Pons (tissue), 1 donor: ENCODE measurements around the gene LMF1.
A peak's percentile ranks its signal among the peaks of the same experiment; 100 is the strongest.
"Not testable (repeated sequence)": the region's sequence is repeated elsewhere in the genome, so short reads cannot be mapped to it uniquely, and the experiment has no call there.

Experiments
- DNase-seq: peaks from one replicate; pipeline ENCODE4 v3.0.0-alpha.2; 2016; ENCODE audit warnings: low spot score

Gene LMF1

DNA sequence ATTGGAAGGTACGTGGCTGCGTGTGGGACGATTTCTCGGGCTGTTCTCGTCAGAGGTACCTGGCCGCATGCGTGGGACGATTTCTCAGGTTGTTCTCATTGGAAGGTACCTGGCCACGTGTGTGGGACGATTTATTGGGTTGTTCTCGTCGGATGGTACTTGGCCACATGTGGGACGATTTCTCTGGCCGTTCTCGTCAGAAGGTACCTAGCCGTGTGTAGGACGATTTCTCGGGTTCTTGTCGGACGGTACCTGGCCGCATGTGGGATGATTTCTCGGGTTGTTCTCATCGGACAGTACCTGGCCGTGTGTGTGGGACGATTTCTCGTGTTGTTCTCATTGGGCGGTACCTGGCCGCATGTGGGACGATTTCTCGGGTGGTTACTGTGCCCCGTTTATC, 120.1 kb downstream of the LMF1 start:
- no peak for DNase-seq

DNA sequence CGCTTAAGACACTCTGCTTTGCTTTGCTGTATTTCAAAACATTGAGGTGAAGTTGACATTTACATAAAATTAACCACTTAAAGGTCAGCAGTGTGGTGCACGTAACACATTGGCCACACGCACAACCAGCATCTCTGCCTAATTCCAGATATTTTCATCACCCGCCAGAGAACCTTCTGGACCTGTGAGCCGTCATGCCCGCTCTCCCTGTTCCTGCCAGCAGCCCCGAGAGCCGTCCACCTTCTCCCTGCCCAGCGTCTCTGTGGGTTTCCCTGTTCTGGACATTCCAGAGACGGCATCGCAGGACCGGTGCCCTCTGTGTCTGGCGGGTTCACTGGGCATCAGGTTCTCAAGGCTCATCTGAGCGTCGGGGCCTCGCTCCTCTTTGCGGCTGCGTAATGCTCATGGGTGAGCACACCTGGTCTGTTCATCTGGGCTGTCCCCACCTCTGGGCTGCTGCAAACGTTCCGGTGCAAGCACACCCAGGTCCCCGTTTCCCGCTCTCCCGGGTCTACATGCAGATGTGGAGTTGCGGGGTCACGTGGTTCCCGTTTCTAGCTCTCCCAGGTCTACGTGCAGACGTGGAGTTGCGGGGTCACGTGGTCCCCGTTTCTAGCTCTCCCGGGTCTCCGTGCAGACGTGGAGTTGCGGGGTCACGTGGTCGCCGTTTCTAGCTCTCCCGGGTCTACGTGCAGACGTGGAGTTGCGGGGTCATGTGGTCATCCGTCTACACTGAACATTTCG, 122.1 kb downstream of the LMF1 start:
- DNase-seq, result no peak

DNA sequence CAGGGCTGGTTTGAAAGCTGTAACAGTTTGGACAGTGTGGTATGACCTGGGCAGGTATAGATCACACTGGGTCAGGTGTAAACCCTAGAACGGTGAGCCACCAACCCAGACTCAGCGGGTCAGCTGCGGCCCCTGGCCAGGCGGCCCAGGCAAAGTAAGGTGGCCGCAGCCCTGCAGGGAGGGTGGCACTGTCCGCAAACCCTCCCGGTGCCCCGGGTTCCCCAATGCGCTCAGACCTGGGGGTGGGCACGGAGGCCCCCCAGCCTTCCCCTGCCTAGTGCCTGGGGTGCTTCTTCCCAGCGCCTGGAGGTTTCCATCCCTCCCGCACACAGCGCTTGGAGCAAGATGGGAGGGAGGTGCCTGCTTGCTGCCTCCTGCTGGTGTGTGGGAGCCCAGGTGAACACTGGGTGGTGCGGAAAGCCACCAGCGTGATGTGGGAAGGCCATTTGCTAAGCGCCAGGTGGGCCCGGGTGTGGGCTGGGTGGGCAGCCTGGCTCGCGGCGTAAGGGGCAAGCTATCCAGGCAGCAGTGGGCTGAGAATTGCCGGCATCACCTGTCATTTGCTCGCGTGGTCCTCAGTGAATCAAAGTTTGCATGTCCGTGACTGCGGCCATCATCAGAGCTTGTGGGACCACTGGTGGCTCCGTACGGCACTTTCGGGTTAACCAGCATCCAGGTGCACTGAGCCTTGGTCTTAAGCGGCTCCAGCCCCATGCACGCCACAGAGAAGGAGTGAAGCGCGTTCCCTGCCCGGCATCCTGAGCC, 122.9 kb downstream of the LMF1 start:
- DNase-seq, result no peak

DNA sequence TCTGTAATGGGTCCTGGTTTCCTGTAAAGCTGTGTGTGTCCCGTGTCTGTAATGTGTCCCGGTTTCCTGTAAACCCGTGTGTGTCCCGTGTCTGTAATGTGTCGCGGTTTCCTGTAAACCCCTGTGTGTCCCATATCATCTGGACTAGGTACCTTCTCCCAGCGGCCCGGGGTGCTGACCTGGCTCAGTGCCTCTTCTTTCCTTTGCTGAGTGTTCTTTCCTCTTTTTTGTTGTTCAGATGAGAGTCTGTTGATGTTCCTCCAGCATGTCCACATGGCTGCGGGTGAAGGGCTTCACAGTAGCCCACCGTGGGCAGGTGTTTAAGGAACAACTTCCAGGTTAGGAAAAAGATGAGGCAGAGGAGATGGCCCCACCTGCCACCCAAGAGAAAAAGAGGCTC, 123.6 kb downstream of the LMF1 start:
- DNase-seq, result no peak

DNA sequence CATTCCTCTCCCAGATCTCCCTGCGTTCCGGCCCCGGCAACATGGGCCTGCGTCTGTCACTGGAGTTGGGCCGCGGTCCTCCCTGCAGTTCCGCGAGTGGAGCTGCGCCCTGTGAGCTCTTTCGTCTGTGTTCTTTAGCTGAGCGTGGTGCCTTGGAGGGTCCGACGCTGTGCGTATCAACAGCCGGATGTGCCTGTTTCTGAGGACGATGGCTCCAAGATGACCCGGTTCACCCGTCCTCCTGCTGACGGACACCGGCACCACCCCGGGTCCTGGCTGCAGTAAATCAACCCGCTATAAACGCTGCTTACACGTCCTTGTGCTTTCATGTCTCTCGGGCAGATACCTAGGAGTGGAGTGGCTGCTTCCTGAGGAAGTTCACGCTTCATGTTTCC, 125.4 kb downstream of the LMF1 start:
- no peak for DNase-seq

DNA sequence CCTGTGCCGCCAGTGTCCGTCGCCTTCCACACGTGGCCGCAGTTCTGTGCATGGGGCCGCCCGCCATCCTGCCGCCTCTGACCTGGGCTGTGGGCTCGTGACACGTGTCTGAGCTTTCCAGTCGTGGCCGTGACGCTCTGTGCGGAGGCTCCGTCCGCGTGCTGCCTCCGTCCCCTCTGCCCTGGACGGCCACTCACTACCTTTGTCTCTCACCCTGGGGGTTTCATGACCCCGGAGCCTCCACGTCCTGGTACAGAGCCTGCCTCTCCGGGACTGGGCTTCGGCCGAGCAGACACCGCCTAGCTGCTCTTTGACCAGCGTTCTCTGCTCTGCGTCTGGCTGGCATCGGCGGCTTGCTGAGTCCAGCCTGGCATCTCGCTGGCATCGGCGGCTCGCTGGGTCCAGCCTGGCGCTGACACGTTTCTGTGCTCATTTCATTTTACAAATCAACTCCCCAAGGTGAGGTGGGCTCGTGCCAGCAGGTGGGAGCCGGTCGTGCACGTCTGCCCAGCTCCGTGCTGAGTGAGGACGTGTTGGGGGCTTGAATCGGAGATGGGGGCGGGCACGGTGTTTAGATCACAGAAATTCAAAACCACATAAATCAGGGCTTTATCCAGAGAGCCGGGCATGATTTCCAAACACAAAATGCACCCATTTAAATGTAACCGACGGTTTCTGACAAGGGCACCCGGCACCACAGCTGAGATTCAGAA, 126.0 kb downstream of the LMF1 start:
- no peak for DNase-seq

DNA sequence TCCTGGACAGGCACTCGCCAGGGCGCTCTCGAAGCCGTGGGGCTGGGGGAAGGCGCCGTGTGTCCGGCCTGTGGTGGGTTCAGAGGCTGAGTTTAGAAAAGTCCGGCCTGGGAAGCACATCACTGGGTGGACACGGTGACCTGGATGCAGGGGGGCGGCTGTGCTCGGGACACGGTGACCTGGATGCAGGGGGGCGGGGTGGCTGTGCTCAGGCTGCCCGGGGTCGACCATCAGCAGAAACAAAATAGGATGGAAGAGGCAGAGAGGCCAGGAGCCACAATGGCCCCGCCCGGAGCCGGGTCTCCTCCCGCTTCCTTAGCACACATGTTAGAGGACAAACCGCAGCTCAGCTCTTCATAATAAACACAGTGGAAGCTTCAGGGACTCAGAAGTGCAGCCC, 127.0 kb downstream of the LMF1 start:
- no peak for DNase-seq

DNA sequence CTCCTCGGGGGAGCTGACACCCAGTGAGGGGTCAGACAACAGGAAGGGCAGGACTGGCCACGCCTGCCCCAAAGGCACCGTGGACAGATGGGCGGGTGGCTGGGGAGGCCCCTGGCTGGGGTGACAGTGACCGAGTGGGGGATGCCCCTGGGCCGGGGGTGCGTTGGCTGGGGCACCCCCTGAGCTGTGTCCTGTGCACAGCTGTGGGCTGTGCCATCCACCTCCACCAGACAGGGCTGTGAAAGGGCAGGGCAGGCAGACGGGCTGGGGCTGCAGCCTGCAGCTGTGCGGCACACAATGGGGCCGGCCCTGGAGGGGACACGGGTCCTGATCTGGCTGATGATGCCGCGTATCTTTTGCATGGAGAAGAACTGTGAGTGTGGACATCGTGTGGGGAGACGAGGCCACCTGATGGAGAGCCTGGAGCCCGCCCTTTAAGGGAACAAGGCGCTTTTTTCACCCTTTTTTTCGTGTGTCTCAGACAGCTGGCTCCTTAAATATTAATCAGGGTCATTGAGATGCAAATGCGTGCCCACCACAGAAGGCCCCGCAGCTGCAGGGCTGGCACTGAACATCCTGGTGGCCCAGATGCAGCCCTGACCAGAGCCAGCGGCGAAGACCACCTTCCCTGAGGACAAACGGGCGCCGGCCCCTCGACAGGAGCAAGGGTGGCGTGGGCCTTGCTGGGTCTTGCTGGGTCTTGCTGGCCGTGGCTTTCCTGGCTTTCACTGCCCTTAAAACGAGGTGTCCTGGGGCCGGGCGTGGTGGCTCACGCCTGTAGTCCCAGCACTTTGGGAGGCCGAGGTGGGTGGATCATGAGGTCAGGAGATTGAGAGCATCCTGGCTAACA, 127.8 kb downstream of the LMF1 start:
- DNase-seq, result peak; percentile 32

DNA sequence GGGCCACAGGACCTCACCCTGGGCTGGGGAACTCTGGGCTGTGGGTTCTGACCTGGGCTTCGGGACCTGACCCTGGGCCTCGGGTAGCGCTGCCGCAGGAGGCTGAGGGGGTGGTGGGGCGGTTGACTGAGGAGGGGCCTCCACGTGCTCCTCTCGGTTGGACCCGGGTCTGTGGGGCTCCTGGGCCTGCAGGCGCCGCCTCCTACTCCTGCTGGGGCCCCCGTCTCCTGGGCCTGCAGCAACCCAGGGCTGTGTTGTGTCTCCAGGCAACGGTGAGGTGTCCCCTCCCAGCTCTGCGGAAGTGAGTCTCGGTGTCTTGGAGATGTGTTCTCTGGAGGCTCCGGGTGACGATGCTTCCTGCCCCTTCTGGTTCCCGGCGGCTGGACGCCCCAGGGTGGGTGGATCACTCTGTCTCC, 128.7 kb downstream of the LMF1 start:
- DNase-seq, result no peak

DNA sequence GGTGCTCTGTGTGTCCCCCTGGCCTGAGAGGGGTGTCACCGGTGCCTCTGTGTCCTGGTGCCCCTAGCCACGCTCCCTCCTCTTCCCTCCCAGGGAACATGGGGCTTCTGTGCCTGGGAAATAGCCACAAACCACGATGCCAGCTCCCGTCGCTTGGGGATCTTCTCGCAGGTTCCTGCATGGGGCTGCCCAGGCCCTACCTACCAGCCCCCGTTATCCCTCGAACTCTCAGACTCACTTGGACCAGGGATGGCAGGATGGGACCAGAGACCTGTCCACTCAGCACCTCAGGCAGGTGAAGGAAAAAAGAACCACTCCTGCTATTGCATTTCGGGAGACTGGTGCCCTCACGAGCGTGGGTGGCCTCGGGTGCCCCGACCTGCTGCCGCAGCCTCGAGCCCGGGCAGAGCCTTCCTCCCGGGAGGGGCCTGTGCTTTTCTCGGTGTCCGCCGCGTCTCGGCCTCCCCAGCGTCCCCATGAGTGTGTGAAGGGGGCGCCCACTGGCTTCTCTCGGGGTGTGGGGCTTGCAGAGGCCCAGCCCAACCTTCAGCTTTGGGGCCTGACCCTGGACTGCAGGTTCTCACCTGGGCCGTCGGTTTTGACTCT, 129.2 kb downstream of the LMF1 start:
- DNase-seq, result no peak

DNA sequence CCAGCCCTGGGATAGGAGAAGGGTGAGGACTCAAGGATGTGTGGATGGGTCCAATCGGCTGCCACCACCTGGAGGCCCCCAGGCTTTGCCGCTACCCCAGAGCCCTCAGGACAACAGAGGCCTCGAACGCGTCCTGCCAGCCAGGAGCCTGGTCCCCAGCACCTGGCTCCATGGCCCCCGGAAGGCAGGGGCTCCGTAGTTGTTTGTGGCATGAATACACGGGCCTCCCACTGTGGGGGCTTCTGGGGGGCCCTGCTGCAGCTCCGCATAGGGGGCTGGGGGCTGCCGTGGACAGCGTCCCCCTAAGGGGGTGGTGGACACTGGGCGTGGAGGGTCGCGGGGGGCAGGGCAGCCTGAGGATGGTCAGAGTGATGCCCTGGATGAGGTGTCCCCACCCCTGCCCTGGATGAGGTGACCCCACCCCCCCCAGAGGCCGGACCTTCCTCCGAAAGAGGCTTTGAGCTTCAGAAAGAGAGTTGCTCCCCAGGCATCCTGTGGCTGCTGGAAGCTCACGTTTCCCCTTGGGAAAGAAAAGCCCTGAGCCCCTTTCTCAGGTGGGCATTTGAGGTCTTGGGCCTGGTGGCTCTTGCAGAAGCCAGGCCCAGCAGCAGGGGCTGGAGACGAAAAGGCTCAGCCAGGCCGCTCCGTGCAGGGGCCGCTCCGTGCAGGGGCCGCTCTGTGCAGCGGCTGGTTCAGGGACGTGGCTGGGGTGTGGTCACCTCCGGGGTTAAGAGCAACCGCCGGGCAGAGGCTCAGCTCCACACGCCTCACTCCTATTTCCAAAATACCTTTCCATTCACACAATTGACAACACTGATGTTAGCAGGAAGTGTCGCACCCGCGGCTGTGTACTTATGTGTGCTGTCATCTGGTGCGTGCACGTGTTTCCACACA, 130.0 kb downstream of the LMF1 start:
- no peak for DNase-seq

DNA sequence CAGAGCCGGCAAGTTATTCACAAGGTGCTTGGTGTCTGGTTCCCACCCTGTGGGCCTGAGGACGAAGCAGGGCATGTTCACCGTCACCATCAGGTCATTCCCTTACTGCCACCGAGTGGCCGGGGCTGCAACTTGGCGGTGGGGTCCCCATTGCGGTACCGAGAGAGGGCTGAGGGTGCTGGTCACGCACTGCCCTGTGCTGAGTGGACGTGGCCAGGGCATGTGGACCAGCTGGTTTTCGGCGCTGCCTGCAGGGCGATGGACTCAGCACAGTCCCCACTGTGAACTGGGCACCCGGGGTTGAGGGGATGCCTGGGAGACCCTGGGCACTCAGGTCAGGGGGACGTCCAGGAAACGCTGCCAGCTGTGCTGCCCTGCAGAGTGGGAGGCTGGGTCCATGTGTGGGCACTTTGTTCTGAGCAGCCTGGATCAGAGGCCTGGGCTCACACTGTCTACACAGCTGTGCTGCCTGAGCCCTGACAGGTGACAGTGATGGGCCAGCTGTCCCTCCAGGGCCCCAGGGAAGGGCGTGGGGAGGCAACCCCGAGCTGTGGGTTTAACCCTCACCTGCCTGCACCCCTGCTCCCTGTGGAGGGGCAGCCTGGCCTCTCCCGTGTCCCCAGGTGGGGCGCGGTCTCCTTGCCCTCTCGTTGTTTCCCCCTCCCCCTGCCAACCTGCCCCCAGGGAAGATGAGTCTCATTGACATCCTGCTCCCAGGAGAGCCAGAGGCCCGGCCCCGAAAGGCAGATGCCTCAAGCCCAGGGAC, 131.0 kb downstream of the LMF1 start:
- DNase-seq, result no peak

DNA sequence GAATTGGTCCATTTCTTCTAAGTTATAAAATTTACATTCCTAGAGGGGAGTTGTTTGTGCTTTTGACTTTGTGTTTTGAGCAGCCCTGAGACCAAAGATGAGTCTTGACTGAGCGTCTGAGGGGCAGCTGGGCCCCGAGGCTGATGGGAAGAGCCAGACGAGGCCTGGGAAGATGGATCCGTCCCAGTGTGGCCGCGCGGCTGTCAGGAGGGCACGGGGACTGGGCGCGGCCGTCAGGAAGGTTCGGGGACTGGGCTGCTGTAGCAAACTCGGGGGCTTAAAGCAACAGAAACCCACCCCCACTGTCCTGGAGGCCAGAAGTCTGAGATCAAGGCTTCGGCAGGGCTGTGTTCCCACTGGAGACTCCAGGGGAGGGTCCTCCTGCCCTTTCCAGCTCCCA, 132.0 kb downstream of the LMF1 start:
- no peak for DNase-seq

DNA sequence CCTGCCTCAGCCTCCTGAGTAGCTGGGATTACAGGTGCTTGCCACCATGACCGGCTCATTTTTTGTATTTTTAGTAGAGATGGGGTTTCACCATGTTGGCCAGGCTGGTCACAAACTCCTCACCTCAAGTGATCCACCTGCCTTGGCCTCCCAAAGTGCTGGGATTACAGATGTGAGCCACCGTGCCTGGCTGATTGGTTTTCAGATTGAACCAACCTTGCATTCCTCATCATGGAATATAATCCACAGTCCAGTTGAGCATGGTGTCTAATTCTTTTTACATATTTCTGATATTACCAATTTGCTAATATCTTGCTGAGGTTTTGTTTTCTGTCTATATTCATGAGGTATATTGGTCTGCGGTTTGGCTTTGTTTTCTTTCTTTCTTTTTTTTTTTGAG, 134.0 kb downstream of the LMF1 start:
- DNase-seq, result not testable (repeated sequence)

DNA sequence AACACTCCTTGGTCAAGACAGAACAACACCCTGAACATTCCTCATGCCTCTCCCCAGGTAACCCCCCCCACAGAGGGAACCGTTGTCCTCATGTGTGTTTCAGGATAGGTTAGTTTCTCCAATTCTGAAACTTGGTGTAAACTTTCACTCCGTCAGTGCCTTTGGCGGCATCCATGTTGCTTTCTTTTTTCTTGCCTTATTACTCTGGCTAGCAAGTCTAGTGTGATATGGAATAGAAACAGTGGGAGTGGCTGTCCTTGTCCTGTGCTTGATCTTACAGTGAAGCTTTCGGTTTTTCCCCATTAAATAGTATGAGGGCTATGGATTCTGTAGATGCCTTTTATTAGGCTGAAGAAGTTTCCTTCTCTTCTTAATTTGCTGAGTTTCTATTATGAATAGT, 134.6 kb downstream of the LMF1 start:
- no peak for DNase-seq

DNA sequence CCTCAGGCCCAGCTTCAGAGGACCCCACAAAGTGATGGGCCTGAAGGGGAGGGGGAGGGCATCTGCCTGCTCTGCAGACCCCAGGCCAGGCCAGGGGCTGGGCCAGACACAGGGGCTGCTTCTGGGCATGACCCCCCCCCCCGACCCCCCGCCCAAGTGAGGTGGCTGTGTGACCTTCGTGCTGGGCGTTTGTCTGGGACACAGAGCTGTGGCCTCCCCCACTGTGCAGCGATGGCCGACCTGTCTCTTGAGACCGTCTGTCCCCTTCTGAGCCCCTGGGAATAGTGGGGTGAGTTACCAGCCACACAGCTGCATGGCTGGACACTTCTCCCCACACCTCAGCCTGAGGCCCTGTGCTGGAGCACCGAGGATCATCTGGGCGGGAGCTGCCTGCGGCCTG, 135.4 kb downstream of the LMF1 start:
- no peak for DNase-seq

DNA sequence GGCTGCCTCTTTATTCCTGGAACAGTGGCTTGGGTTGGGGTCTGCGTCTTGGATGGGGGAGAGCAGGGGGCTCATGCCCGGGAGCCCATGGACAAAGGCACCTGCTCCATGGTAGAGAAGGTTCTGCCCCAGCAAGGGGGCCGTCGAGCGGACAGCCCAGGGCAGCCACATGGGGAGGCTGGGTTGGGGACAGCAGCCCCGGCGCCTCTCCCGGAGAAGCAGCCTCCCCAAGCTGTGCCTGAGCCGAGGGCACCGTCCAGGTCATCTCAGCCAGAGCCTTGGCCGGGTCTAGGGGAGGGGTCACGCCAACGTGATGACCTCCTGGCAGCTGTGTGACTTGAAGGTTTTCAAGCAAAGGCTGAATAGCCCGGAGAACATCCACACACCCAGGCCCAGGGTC, 137.4 kb downstream of the LMF1 start:
- no peak for DNase-seq

DNA sequence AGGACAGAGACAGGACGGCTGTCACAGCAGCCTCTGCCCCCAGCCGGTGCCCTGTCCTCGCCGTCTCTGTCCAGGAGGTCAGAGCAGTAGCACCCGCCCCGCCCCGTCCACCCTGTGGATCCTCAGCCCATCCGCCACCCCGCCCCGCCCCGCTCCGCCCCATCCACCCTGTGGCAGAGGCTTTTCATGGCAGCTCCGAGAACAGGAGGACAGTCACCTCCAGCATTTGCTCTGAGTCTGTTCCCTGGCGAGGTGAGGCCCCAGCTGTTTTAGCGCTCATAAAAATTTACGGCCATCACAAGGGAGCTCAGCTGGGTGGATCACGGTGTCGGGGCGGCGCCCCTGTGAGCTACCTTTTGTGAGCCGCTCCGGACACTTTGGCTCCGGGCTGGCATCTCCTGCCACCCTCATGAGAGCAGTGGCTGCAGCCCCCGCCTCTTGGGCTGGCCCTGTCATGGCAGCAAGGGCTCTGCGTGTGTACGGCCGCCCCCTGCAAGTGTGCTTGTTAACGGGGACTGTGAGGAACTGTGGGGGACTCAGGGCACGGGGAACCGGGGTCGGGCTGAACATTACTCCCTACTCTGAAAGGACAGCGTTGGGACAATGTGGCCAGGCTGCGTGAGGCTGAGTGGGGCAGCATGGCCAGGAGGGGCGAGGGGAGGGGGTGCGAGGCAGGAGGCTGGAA, 138.0 kb downstream of the LMF1 start:
- DNase-seq, result no peak
